Stimulated activated naive CD8-positive, alpha-beta T cell treated with anti-CD3 and anti-CD28 coated beads, Interleukin-15, Interleukin-2, amounts not matched to agents 100 U/mL and 50 U/mL, for 24 hours (primary cell): ENCODE measurements around the gene SHROOM4.

Experiments
- ATAC-seq: fragments of 150-1000 bp; cut with Tn5 transposase; one replicate; pipeline ENCODE4 v1.10.0; 2021
- DNase-seq: peaks from one replicate; pipeline ENCODE4 v3.0.0; 2021

Gene SHROOM4

GRCh38 chrX:50813843-50814661 lies at the start of gene SHROOM4:
SHROOM4 (minus strand) TSS chrX:50814194; CDS start chrX:50814018, 176 bp downstream.
- ATAC-seq (no peak), DNase-seq (no peak)

- ATAC-seq = no peak
- no peak for DNase-seq
These were observed 49.5 kb upstream of the SHROOM4 start for GRCh38 chrX:50863471-50863870.

- DNase-seq (no peak), ATAC-seq (no peak)
These were observed 46.5 kb upstream of the SHROOM4 start for GRCh38 chrX:50860518-50860917.

- no peak for ATAC-seq
- DNase-seq = no peak
These were observed 44.6 kb upstream of the SHROOM4 start for GRCh38 chrX:50858548-50858947.

GRCh38 chrX:50853399-50853798 lies 39.4 kb upstream of the SHROOM4 start:
- no peak for DNase-seq
- no peak for ATAC-seq

- no peak for ATAC-seq
- DNase-seq = no peak
These were observed 38.5 kb upstream of the SHROOM4 start for GRCh38 chrX:50852524-50852923.

GRCh38 chrX:50842221-50842620 lies 28.2 kb upstream of the SHROOM4 start:
- no peak for DNase-seq
- ATAC-seq = no peak

- DNase-seq = no peak
- no peak for ATAC-seq
These were observed 25.7 kb upstream of the SHROOM4 start for GRCh38 chrX:50839730-50840129.

GRCh38 chrX:50838820-50839600 lies 25.0 kb upstream of the SHROOM4 start:
- ATAC-seq (no peak), DNase-seq (no peak)

- DNase-seq (no peak), ATAC-seq (no peak)
These were observed 14.0 kb upstream of the SHROOM4 start for GRCh38 chrX:50827996-50828395.

- ATAC-seq = no peak
These were observed 11.8 kb upstream of the SHROOM4 start for GRCh38 chrX:50825825-50826224.

GRCh38 chrX:50818986-50819385 lies 5.0 kb upstream of the SHROOM4 start:
- no peak for ATAC-seq
- DNase-seq = no peak

More at GRCh38 chrX:50825825-50826224, 11.8 kb upstream of the SHROOM4 start:
- DNase-seq = no peak

GRCh38 chrX:50815120-50815519 lies 1.1 kb upstream of the SHROOM4 start:
- ATAC-seq = no peak
- DNase-seq = no peak

- ATAC-seq = no peak
- DNase-seq = no peak
These were observed 707 bp upstream of the SHROOM4 start for GRCh38 chrX:50814701-50815100.

- peak; percentile 3 for DNase-seq
- no peak for ATAC-seq
These were observed 775 bp downstream of the SHROOM4 start for GRCh38 chrX:50812995-50813842.

- DNase-seq = no peak
- no peak for ATAC-seq
These were observed 8.7 kb downstream of the SHROOM4 start for GRCh38 chrX:50805276-50805675.

- ATAC-seq = no peak
- DNase-seq = no peak
These were observed 12.9 kb downstream of the SHROOM4 start for GRCh38 chrX:50801135-50801534.

GRCh38 chrX:50799531-50799961 lies 14.4 kb downstream of the SHROOM4 start:
- DNase-seq = no peak
- no peak for ATAC-seq

GRCh38 chrX:50798783-50799182 lies 15.2 kb downstream of the SHROOM4 start:
- ATAC-seq (no peak), DNase-seq (no peak)

GRCh38 chrX:50787099-50787498 lies 26.9 kb downstream of the SHROOM4 start:
- ATAC-seq (no peak), DNase-seq (no peak)

GRCh38 chrX:50780144-50780543 lies 33.9 kb downstream of the SHROOM4 start:
- ATAC-seq = no peak

GRCh38 chrX:50779694-50780093 lies 34.3 kb downstream of the SHROOM4 start:
- no peak for ATAC-seq
- no peak for DNase-seq

More at GRCh38 chrX:50780144-50780543, 33.9 kb downstream of the SHROOM4 start:
- DNase-seq = no peak
